ENCODE measurements around the gene C17orf50. TPM values are rescaled to one million over a fixed set of nuclear protein-coding genes. Genes with fewer than 3 reads are reported as not detected.

The C17orf50 gene
- polyA plus RNA-seq, 3 donors, result not detected

GRCh38 chr17:35733366-35733765 is 27.3 kb upstream of the C17orf50 start:
- no peak for DNase-seq (ENCODE audit: low read depth in 3 of 3, low spot score in 2 of 3)

- DNase-seq (ENCODE audit: low read depth in 3 of 3, low spot score in 2 of 3), result no peak
Observed at GRCh38 chr17:35734396-35734795, 26.3 kb upstream of the C17orf50 start.

GRCh38 chr17:35735036-35735805 is 25.5 kb upstream of the C17orf50 start:
- DNase-seq (ENCODE audit: low read depth in 3 of 3, low spot score in 2 of 3), result no peak

- no peak for DNase-seq (ENCODE audit: low read depth in 3 of 3, low spot score in 2 of 3)
Observed at GRCh38 chr17:35736236-35736635, 24.5 kb upstream of the C17orf50 start.

- no peak for DNase-seq (ENCODE audit: low read depth in 3 of 3, low spot score in 2 of 3)
Observed at GRCh38 chr17:35738519-35739133, 22.1 kb upstream of the C17orf50 start.

- DNase-seq (ENCODE audit: low read depth in 3 of 3, low spot score in 2 of 3), result no peak
Observed at GRCh38 chr17:35740216-35740615, 20.5 kb upstream of the C17orf50 start.

- no peak for DNase-seq (ENCODE audit: low read depth in 3 of 3, low spot score in 2 of 3)
Observed at GRCh38 chr17:35740997-35741931, 19.4 kb upstream of the C17orf50 start.

- no peak for DNase-seq (ENCODE audit: low read depth in 3 of 3, low spot score in 2 of 3)
Observed at GRCh38 chr17:35742496-35742895, 18.2 kb upstream of the C17orf50 start.

GRCh38 chr17:35742896-35743477 is 17.7 kb upstream of the C17orf50 start:
- no peak for DNase-seq (ENCODE audit: low read depth in 3 of 3, low spot score in 2 of 3)

GRCh38 chr17:35743626-35744328 is 16.9 kb upstream of the C17orf50 start:
- DNase-seq (ENCODE audit: low read depth in 3 of 3, low spot score in 2 of 3), result no peak

GRCh38 chr17:35744830-35745229 is 15.9 kb upstream of the C17orf50 start:
- no peak for DNase-seq (ENCODE audit: low read depth in 3 of 3, low spot score in 2 of 3)

GRCh38 chr17:35745246-35745645 is 15.4 kb upstream of the C17orf50 start:
- no peak for DNase-seq (ENCODE audit: low read depth in 3 of 3, low spot score in 2 of 3)

GRCh38 chr17:35745749-35746320 is 14.9 kb upstream of the C17orf50 start:
- no peak for DNase-seq (ENCODE audit: low read depth in 3 of 3, low spot score in 2 of 3)

- DNase-seq (ENCODE audit: low read depth in 3 of 3, low spot score in 2 of 3), result peak in 2 of 3 donors; percentile 55 to 59
Observed at GRCh38 chr17:35747540-35748017, 13.1 kb upstream of the C17orf50 start.

GRCh38 chr17:35748341-35748841 is 12.3 kb upstream of the C17orf50 start:
- DNase-seq (ENCODE audit: low read depth in 3 of 3, low spot score in 2 of 3), result no peak

- DNase-seq (ENCODE audit: low read depth in 3 of 3, low spot score in 2 of 3), result no peak
Observed at GRCh38 chr17:35748979-35749378, 11.7 kb upstream of the C17orf50 start.

GRCh38 chr17:35749560-35750412 is 10.9 kb upstream of the C17orf50 start:
- DNase-seq (ENCODE audit: low read depth in 3 of 3, low spot score in 2 of 3), result no peak

GRCh38 chr17:35750526-35751395 is 9.9 kb upstream of the C17orf50 start:
- no peak for DNase-seq (ENCODE audit: low read depth in 3 of 3, low spot score in 2 of 3)

Measured in right renal cortex interstitium (tissue), 3 donors.